GM20000 (cell line): Measurements from ENCODE around the gene DAB1.

Experiments
- DNase-seq: peaks from one replicate; pipeline ENCODE4 v3.0.0; 2012; ENCODE audit warnings: low spot score
- TF ChIP-seq, protein P1 (sequence below): IDR thresholded peaks from 2 replicates; pipeline ENCODE4 v1.5.1; 2012; ENCODE audit warnings: mild to moderate bottlenecking, control low read depth; ENCODE audit errors: extremely low read depth, missing control alignments

The DAB1 gene

DNA sequence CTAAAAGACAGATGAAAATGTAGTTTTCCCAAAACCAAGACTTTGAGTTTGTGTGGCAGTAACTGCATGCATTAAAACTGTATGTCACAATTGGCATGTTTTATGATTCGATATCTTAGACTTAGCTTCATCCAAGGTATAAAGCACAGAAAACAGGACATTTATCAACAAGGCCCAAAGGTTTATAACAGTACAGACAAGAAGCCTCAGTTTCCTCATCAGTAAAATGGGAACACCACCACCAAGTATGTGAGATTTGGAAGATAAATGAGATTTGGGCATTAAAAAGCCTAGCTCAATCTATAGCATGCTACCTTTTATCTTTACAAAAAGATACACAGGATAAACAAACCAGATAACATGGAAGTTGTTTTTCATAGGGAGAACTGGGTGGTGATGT is 128.5 kb downstream of the DAB1 start:
- TF ChIP-seq, protein P1, sequence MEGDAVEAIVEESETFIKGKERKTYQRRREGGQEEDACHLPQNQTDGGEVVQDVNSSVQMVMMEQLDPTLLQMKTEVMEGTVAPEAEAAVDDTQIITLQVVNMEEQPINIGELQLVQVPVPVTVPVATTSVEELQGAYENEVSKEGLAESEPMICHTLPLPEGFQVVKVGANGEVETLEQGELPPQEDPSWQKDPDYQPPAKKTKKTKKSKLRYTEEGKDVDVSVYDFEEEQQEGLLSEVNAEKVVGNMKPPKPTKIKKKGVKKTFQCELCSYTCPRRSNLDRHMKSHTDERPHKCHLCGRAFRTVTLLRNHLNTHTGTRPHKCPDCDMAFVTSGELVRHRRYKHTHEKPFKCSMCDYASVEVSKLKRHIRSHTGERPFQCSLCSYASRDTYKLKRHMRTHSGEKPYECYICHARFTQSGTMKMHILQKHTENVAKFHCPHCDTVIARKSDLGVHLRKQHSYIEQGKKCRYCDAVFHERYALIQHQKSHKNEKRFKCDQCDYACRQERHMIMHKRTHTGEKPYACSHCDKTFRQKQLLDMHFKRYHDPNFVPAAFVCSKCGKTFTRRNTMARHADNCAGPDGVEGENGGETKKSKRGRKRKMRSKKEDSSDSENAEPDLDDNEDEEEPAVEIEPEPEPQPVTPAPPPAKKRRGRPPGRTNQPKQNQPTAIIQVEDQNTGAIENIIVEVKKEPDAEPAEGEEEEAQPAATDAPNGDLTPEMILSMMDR: no peak
- no peak for DNase-seq

GRCh38 chr1:57294177-57294576 is 129.7 kb downstream of the DAB1 start:
- DNase-seq: no peak
- TF ChIP-seq, protein P1: no peak

DNA sequence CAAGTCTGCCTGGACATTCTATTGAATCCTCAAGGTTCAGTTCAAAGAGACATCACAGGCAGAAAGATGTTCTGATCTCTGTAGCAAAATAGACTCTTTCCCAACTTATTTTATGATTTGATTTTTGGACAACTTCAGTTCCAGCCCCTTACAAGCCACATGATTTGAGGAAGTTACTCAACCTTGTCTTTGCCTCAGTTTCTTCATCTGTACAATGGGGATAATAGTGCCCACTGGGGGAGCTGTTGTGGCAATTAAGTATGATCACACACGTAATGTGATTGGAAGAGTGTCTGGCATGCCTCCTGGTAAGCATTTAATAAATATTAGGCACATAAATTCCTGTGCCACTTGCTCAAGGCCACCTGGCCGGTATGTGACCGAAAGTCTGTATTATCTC is 130.6 kb downstream of the DAB1 start:
- TF ChIP-seq, protein P1: no peak

GRCh38 chr1:57289781-57290180 is 134.1 kb downstream of the DAB1 start:
- DNase-seq: no peak

More for the DNA sequence above, 130.6 kb downstream of the DAB1 start:
- DNase-seq: no peak

DNA sequence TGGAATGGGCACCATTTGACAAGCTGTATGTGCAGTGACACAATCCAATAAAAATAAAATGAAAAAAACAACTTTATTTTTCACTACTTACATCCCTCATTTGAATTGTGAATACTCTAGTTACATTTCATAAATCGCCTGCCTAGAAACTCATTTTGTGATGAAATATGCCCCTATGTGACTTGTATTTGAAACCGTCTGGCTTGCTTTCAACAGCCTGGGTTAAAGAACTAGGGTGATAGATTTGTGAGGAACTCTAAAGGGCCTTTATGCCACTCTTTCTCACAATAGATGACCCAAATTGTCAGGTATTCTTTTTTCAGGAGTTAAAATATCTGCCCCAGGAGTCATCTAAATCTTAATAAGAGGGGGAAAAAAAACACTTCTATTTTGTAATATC is 137.9 kb downstream of the DAB1 start:
- TF ChIP-seq, protein P1: no peak
- no peak for DNase-seq

More at GRCh38 chr1:57289781-57290180, 134.1 kb downstream of the DAB1 start:
- TF ChIP-seq, protein P1: no peak

DNA sequence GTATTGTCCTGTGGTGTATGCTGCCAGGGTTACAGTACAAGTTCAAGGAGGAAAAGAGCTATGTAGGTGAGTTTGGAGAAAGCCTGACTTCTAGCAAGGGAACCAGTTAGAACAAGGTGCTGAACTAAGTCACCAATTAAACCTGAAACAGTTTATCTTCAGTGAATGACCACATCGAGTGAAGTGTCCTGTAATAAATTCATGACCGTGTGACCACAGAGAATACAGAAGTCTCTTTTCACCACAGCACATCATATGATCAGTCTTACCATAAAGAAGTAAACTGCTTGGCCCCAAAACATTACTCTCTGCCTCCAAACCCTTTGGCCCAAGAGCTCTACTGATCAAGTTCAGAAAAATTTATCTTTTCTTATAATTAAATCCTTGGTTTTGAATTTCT is 141.4 kb downstream of the DAB1 start:
- TF ChIP-seq, protein P1: no peak

DNA sequence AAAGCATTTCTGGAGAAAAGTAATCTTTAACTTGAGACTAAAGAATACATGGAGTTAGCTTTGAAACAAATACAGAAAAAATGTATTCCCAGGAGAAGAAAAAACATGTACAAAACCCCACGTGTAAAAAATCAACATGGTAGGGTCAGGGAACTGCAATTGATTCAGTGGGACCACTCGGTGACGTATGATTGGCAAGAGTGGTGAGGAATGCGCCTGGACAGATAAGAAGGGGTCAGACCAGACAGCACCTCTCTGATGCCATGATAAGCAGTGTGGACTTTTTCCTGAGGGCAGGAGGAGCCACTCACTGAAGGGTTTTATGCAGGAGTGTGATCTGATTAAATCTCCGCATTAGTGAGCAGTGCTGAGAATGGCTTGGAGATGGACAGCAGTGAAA is 142.5 kb downstream of the DAB1 start:
- TF ChIP-seq, protein P1: no peak
- no peak for DNase-seq

More for the DNA sequence above, 141.4 kb downstream of the DAB1 start:
- DNase-seq: no peak
